OCI-LY1 (cell line): ENCODE data around the gene DALRD3.

Experiments
- H2AFZ ChIP-seq: fragments of 200-600 bp; sonication (generic), shearing (Covaris generic); 2 replicates; pipeline ENCODE4 v1.6.0; 2014; ENCODE audit warnings: antibody characterized with exemption, mild to moderate bottlenecking, low read length
- H3F3A ChIP-seq: fragments of 200-600 bp; sonication (generic), shearing (Covaris generic); 2 replicates; pipeline ENCODE4 v1.6.0; 2014; ENCODE audit warnings: mild to moderate bottlenecking, antibody characterized with exemption, low read length, moderate library complexity; ENCODE audit not compliant: insufficient read depth
- H3K27ac ChIP-seq: fragments of 200-600 bp; sonication (generic); 2 replicates; pipeline ENCODE4 v1.5.1; 2014; ENCODE audit warnings: low read length, mixed run types, mild to moderate bottlenecking, low read depth; ENCODE audit not compliant: poor library complexity, severe bottlenecking
- H3K27me3 ChIP-seq: fragments of 200-600 bp; sonication (generic); 2 replicates; pipeline ENCODE4 v1.6.0; 2014; ENCODE audit warnings: antibody characterized with exemption, mild to moderate bottlenecking, low read length, moderate library complexity; ENCODE audit not compliant: insufficient read depth
- H3K36me3 ChIP-seq: fragments of 200-600 bp; sonication (generic); 2 replicates; pipeline ENCODE4 v1.6.1; 2014; ENCODE audit warnings: mild to moderate bottlenecking, antibody characterized with exemption, low read length, moderate library complexity, mixed read lengths; ENCODE audit not compliant: insufficient read depth
- H3K4me1 ChIP-seq: fragments of 200-600 bp; sonication (generic); 2 replicates; pipeline ENCODE4 v1.5.1; 2014; ENCODE audit warnings: mild to moderate bottlenecking, low read length, moderate library complexity; ENCODE audit not compliant: insufficient read depth, severe bottlenecking
- H3K4me2 ChIP-seq: fragments of 200-600 bp; sonication (generic), shearing (Covaris generic); 2 replicates; pipeline ENCODE4 v1.6.1; 2014; ENCODE audit warnings: low read length
- H3K4me3 ChIP-seq: fragments of 200-600 bp; sonication (generic); 2 replicates; pipeline ENCODE4 v1.5.1; 2014; ENCODE audit warnings: low read length, low read depth, mild to moderate bottlenecking, mixed read lengths; ENCODE audit not compliant: poor library complexity, severe bottlenecking
- H3K79me2 ChIP-seq: fragments of 200-600 bp; shearing (Covaris generic); 2 replicates; pipeline ENCODE4 v1.6.1; 2016; ENCODE audit warnings: mixed run types, low read length, mixed read lengths; ENCODE audit not compliant: insufficient read depth
- H3K9ac ChIP-seq: fragments of 200-600 bp; sonication (generic), shearing (Covaris generic); 2 replicates; pipeline ENCODE4 v1.6.1; 2014; ENCODE audit warnings: mild to moderate bottlenecking, low read length, mixed read lengths
- H3K9me2 ChIP-seq: fragments of 200-600 bp; sonication (generic), shearing (Covaris generic); 2 replicates; pipeline ENCODE4 v1.6.1; 2014; ENCODE audit warnings: low read depth, mild to moderate bottlenecking, low read length, mixed read lengths
- H3K9me3 ChIP-seq: fragments of 200-600 bp; shearing (Covaris generic); 2 replicates; pipeline ENCODE4 v1.6.1; 2014; ENCODE audit warnings: low read length, mixed read lengths
- H4K20me1 ChIP-seq: fragments of 200-600 bp; sonication (generic), shearing (Covaris generic); 2 replicates; pipeline ENCODE4 v1.6.0; 2016; ENCODE audit warnings: mild to moderate bottlenecking, low read length; ENCODE audit not compliant: insufficient read depth
- CTCF ChIP-seq: fragments of 200-600 bp; sonication (generic), shearing (Covaris generic); IDR thresholded peaks from 2 replicates; pipeline ENCODE4 v1.5.1; 2017; ENCODE audit warnings: mild to moderate bottlenecking, antibody characterized with exemption, low read length, moderate library complexity, mixed read lengths
- EZH2 ChIP-seq: fragments of 200-600 bp; sonication (generic), shearing (Covaris generic); IDR thresholded peaks from 2 replicates; pipeline ENCODE4 v1.8.0; 2017; ENCODE audit warnings: borderline replicate concordance, mixed run types, mild to moderate bottlenecking, antibody characterized with exemption, low read length, moderate library complexity, mixed read lengths

Gene DALRD3

GRCh38 chr3:49054344-49054862, 36.0 kb upstream of the DALRD3 start:
- H3K4me3 ChIP-seq, result no peak overlapping the region
- no peaks in the 10 kb centered on the region for H3K9me3 ChIP-seq
- H3K9me2 ChIP-seq, result no peaks in the 10 kb centered on the region
- H3K27me3 ChIP-seq, result no peaks in the 10 kb centered on the region
- no peaks in the 10 kb centered on the region for H3F3A ChIP-seq
- H3K79me2 ChIP-seq, result no peaks in the 10 kb centered on the region
- H4K20me1 ChIP-seq, result no peaks in the 10 kb centered on the region
- peaks cover 72% of the 10 kb centered on the region for H3K36me3 ChIP-seq
- no peak for TF ChIP-seq CTCF
- TF ChIP-seq EZH2, result no peak
- no peak overlapping the region for H3K9ac ChIP-seq
- no peak overlapping the region for H3K4me2 ChIP-seq
- no peak overlapping the region for H2AFZ ChIP-seq
- H3K4me1 ChIP-seq, result no peaks in the 10 kb centered on the region
- H3K27ac ChIP-seq, result no peak overlapping the region

- Histone ChIP-seq H3K4me1 (no peaks in the 10 kb centered on the region), H3K79me2 (no peaks in the 10 kb centered on the region), H3K9me2 (no peaks in the 10 kb centered on the region), H3F3A (no peaks in the 10 kb centered on the region), H3K27me3 (no peaks in the 10 kb centered on the region), H3K9ac (no peak overlapping the region), H2AFZ (no peak overlapping the region), H3K9me3 (no peaks in the 10 kb centered on the region), H3K27ac (no peak overlapping the region), H3K36me3 (peaks cover 78% of the 10 kb centered on the region), H3K4me3 (no peak overlapping the region), H4K20me1 (no peaks in the 10 kb centered on the region), H3K4me2 (no peak overlapping the region)
- TF ChIP-seq CTCF, result no peak
- TF ChIP-seq EZH2, result no peak
Observed at GRCh38 chr3:49053543-49053942, 35.2 kb upstream of the DALRD3 start.

GRCh38 chr3:49035281-49035680, 16.9 kb upstream of the DALRD3 start:
- H3K9me3 ChIP-seq, result no peaks in the 10 kb centered on the region
- no peaks in the 10 kb centered on the region for H3K9me2 ChIP-seq
- H3K36me3 ChIP-seq, result peaks cover 70% of the 10 kb centered on the region
- no peaks in the 10 kb centered on the region for H4K20me1 ChIP-seq
- H3K27ac ChIP-seq, result no peak overlapping the region
- no peaks in the 10 kb centered on the region for H3K79me2 ChIP-seq
- H2AFZ ChIP-seq, result no peak overlapping the region
- H3K9ac ChIP-seq, result no peak overlapping the region
- H3K4me1 ChIP-seq, result no peaks in the 10 kb centered on the region
- no peaks in the 10 kb centered on the region for H3F3A ChIP-seq
- no peaks in the 10 kb centered on the region for H3K27me3 ChIP-seq
- no peak overlapping the region for H3K4me2 ChIP-seq
- no peak overlapping the region for H3K4me3 ChIP-seq
- no peak for TF ChIP-seq EZH2
- no peak for TF ChIP-seq CTCF
